ENCODE data around the gene PRDM10. TPM values are rescaled to one million over a fixed set of nuclear protein-coding genes. Genes with fewer than 3 reads are reported as not detected.
"Not testable (repeated sequence)": the region's sequence is repeated elsewhere in the genome, so short reads cannot be mapped to it uniquely, and the experiment has no call there.

Gene PRDM10
- total RNA-seq, 2 experiments from 2014 or later: 8.2 to 9.6 TPM

DNA sequence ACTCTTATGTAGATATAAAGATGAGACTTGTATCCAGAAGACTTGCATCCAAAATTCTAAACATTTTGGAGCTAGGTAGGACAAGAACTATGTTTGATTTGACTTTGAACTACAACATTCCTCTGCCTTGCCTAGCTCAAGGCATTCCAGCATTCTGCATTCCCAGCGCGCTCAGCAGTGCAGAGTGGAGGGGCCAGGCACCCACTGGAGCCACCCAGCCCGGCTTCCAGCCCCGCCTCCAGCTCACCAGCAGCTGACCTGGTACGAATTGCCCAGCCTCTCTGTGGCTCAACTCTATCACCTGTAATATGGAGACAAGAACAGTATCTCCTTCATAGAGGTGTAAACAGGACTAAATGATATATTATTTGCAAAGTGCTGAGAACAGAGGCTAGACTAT is 28.8 kb downstream of the PRDM10 start:
- ATAC-seq (ENCODE audit: poor library complexity): no peak
- intact Hi-C loops (cut with DNase I, micrococcal nuclease): no loop called here
- peaks cover 4% of the 10 kb centered on the region for H3K36me3 ChIP-seq (ENCODE audit: insufficient read depth, low read length)
- H3K9me3 ChIP-seq (ENCODE audit: control insufficient read depth in 1 of 2, insufficient read depth in 1 of 2, low read length in 2 of 2): no peaks in the 10 kb centered on the region
- no peaks in the 10 kb centered on the region for H3K36me3 Mint-ChIP-seq (ENCODE audit: low read depth)
- POLR2A ChIA-PET: interaction anchor here (1.3 kb wide), 1 partner anchor 9 kb away, joined by 4 read pairs; no protein-coding TSS in a partner anchor
- DNase-seq: no peak
- H3K4me3 ChIP-seq (ENCODE audit: low read length): no peak overlapping the region
- no peak overlapping the region for H3K27ac ChIP-seq (ENCODE audit: low read depth in 1 of 2, low read length in 2 of 2)
- H3K27me3 Mint-ChIP-seq: no peaks in the 10 kb centered on the region
- peaks cover 13% of the 10 kb centered on the region for H3K4me1 Mint-ChIP-seq (ENCODE audit: low read depth)
- H3K27ac Mint-ChIP-seq: no peak overlapping the region
- H3K4me3 Mint-ChIP-seq: no peak overlapping the region
- TF ChIP-seq, protein P1, sequence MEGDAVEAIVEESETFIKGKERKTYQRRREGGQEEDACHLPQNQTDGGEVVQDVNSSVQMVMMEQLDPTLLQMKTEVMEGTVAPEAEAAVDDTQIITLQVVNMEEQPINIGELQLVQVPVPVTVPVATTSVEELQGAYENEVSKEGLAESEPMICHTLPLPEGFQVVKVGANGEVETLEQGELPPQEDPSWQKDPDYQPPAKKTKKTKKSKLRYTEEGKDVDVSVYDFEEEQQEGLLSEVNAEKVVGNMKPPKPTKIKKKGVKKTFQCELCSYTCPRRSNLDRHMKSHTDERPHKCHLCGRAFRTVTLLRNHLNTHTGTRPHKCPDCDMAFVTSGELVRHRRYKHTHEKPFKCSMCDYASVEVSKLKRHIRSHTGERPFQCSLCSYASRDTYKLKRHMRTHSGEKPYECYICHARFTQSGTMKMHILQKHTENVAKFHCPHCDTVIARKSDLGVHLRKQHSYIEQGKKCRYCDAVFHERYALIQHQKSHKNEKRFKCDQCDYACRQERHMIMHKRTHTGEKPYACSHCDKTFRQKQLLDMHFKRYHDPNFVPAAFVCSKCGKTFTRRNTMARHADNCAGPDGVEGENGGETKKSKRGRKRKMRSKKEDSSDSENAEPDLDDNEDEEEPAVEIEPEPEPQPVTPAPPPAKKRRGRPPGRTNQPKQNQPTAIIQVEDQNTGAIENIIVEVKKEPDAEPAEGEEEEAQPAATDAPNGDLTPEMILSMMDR (IDR thresholded peaks at IDR 0.05): no peak
- no peaks in the 10 kb centered on the region for H3K27me3 ChIP-seq (ENCODE audit: control insufficient read depth in 1 of 2, insufficient read depth in 2 of 2, low read length in 2 of 2)
- H3K4me1 ChIP-seq (ENCODE audit: insufficient read depth, low read length): peaks cover 1% of the 10 kb centered on the region
- no peaks in the 10 kb centered on the region for H3K9me3 Mint-ChIP-seq
- CTCF ChIA-PET: no interaction called here

DNA sequence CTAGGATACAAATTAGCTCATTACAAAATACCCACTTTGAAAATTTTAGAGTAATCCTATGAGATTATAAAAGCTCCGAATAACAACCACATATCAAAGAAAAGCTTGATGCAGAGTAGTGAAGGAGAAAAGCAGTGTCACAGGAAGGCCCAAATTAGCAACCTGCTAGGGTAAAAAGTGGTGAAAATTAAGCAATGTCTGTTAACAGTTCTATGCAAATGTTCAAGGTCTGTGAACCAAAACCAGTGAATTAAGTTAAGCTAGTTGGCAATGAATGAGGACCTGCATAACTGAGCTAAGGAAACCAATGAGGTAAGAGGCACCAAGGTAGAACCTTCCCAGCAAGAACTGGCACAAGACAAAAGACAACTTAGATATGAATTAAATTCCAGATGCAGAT is 29.6 kb downstream of the PRDM10 start:
- Histone ChIP-seq H3K27me3 (ENCODE audit: control insufficient read depth in 1 of 2, insufficient read depth in 2 of 2, low read length in 2 of 2) (no peaks in the 10 kb centered on the region), H3K27ac (ENCODE audit: low read depth in 1 of 2, low read length in 2 of 2) (no peak overlapping the region), H3K36me3 (ENCODE audit: insufficient read depth, low read length) (peaks cover 4% of the 10 kb centered on the region), H3K9me3 (ENCODE audit: control insufficient read depth in 1 of 2, insufficient read depth in 1 of 2, low read length in 2 of 2) (no peaks in the 10 kb centered on the region), H3K4me3 (ENCODE audit: low read length) (no peak overlapping the region), H3K4me1 (ENCODE audit: insufficient read depth, low read length) (peaks cover 2% of the 10 kb centered on the region)
- intact Hi-C loops (cut with DNase I, micrococcal nuclease): no loop called here
- no peaks in the 10 kb centered on the region for H3K36me3 Mint-ChIP-seq (ENCODE audit: low read depth)
- ATAC-seq (ENCODE audit: poor library complexity): no peak
- H3K4me3 Mint-ChIP-seq: no peak overlapping the region
- H3K27ac Mint-ChIP-seq: no peak overlapping the region
- H3K27me3 Mint-ChIP-seq: no peaks in the 10 kb centered on the region
- H3K4me1 Mint-ChIP-seq (ENCODE audit: low read depth): peaks cover 10% of the 10 kb centered on the region
- ChIA-PET CTCF (interaction anchor here (1.3 kb wide), 1 partner anchor 19 kb away, joined by 3 read pairs; no protein-coding TSS in a partner anchor), POLR2A (interaction anchor here (0.6 to 1.3 kb wide), 2 partner anchors 9 to 41 kb away, joined by 4 to 6 read pairs; no protein-coding TSS in a partner anchor)
- no peaks in the 10 kb centered on the region for H3K9me3 Mint-ChIP-seq
- DNase-seq: no peak
- TF ChIP-seq, protein P1 (IDR thresholded peaks at IDR 0.05): no peak

DNA sequence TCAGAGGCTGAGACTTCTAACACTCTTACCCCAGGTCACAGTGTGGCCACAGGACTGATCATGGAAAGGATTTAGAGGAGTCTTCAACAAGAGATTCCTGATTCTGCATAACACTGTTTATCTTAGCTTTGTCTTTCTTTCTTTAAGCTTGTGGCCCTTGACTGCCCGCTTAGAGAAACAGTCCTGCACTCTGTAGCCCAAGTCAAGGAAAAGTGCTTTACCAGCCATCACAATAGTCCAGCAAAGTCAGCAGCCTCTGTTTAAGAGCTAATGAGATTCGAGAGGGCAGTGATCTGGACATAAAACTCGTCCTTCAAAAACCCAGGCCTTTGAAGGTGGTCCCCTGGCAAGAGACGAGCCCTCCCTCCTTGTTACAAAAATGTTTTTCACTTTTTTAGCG is 30.0 kb downstream of the PRDM10 start:
- peaks cover 4% of the 10 kb centered on the region for H3K36me3 ChIP-seq (ENCODE audit: insufficient read depth, low read length)
- Mint-ChIP-seq H3K4me3 (no peak overlapping the region), H3K36me3 (ENCODE audit: low read depth) (no peaks in the 10 kb centered on the region), H3K27ac (no peak overlapping the region), H3K27me3 (no peaks in the 10 kb centered on the region), H3K9me3 (no peaks in the 10 kb centered on the region), H3K4me1 (ENCODE audit: low read depth) (peaks cover 9% of the 10 kb centered on the region)
- H3K27me3 ChIP-seq (ENCODE audit: control insufficient read depth in 1 of 2, insufficient read depth in 2 of 2, low read length in 2 of 2): no peaks in the 10 kb centered on the region
- ATAC-seq (ENCODE audit: poor library complexity) (no peak), DNase-seq (no peak)
- ChIA-PET POLR2A (interaction anchor here (0.6 to 1.3 kb wide), 2 partner anchors 10 to 42 kb away, joined by 4 to 6 read pairs; no protein-coding TSS in a partner anchor), CTCF (interaction anchor here (1.3 kb wide), 1 partner anchor 19 kb away, joined by 3 read pairs; no protein-coding TSS in a partner anchor)
- TF ChIP-seq, protein P1 (IDR thresholded peaks at IDR 0.05): no peak
- no peaks in the 10 kb centered on the region for H3K9me3 ChIP-seq (ENCODE audit: control insufficient read depth in 1 of 2, insufficient read depth in 1 of 2, low read length in 2 of 2)
- intact Hi-C loops (cut with DNase I, micrococcal nuclease): no loop called here
- peaks cover 2% of the 10 kb centered on the region for H3K4me1 ChIP-seq (ENCODE audit: insufficient read depth, low read length)
- no peak overlapping the region for H3K4me3 ChIP-seq (ENCODE audit: low read length)
- no peak overlapping the region for H3K27ac ChIP-seq (ENCODE audit: low read depth in 1 of 2, low read length in 2 of 2)

DNA sequence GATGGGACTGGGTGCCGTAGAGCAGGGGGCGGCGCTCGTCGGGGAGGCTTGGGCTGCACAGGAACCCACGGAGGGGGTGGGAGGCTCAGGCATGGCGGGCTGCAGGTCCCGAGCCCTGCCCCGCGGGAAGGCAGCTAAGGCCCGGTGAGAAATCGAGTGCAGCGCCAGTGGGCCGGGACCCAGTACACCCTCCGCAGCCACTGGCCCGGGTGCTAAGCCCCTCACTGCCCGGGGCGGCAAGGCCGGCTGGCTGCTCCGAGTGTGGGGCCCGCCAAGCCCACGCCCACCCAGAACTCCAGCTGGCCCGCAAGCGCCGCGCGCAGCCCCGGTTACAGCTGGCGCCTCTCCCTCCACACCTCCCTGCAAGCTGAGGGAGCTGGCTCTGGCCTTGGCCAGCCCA is 30.8 kb downstream of the PRDM10 start:
- DNase-seq; H3K27me3 Mint-ChIP-seq; H3K9me3 ChIP-seq (ENCODE audit: control insufficient read depth in 1 of 2, insufficient read depth in 1 of 2, low read length in 2 of 2); ATAC-seq (ENCODE audit: poor library complexity); H3K27ac ChIP-seq (ENCODE audit: low read depth in 1 of 2, low read length in 2 of 2); H3K4me1 ChIP-seq (ENCODE audit: insufficient read depth, low read length); H3K4me3 ChIP-seq (ENCODE audit: low read length); H3K4me1 Mint-ChIP-seq (ENCODE audit: low read depth); intact Hi-C loops (cut with DNase I, micrococcal nuclease); CTCF ChIA-PET; H3K27me3 ChIP-seq (ENCODE audit: control insufficient read depth in 1 of 2, insufficient read depth in 2 of 2, low read length in 2 of 2); H3K4me3 Mint-ChIP-seq; H3K36me3 Mint-ChIP-seq (ENCODE audit: low read depth); H3K27ac Mint-ChIP-seq; H3K36me3 ChIP-seq (ENCODE audit: insufficient read depth, low read length); H3K9me3 Mint-ChIP-seq; POLR2A ChIA-PET: not testable (repeated sequence)

All from CD4-positive, alpha-beta T cell (primary cell).